ENCODE results near the gene C20orf96.
A peak's percentile ranks its signal among the peaks of the same experiment; 100 is the strongest.

The C20orf96 gene

GRCh38 chr20:311609-312008 lies 21.1 kb upstream of the C20orf96 start:
- no peak for DNase-seq

DNA sequence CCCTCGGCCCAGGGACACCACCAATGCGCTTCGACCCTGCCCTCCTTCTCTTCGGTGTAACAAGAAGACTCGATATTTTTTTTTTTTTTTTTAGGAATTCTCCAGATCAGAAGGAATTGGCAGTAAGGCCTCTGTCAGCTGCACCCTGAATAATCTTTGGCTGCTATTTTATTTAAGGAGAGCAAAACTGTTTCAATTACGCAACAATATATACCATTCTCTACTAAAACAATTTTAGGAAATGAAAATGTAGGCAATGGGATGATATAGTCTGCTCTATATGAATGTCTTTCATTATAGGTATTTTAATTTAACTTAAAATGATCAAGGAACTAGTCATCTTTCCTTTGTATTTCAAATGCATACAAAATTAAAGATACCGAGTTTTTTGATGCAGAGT lies 20.1 kb upstream of the C20orf96 start:
- DNase-seq: no peak

- DNase-seq: peak; percentile 73 to 79
Measured at GRCh38 chr20:309841-310644, 19.5 kb upstream of the C20orf96 start.

DNA sequence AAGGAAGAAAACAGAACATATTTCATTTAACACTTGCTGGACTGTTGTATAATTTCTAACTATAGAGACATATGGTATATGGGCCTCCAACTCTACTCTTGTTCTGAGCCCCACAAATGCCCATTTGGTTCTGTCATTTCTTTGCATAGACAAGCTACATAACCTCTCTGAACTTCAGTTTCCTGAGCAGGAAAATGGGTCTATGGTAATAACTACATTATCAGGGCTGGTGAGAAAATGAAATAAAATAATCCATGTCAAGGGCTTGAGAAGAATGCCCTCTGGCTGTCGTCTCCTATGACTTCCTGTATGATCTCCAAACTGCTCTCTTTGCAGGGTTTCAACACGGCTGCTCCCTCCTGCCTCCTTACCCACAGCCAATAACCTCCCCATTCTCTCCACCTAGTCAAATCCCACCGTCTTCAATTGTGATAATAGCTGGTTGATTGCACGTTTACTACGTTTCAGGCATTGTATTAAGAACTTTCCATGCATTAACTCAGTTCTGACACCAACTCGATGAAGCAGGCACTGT lies 18.8 kb upstream of the C20orf96 start:
- DNase-seq: peak; percentile 13 to 29

- DNase-seq: no peak
Measured at GRCh38 chr20:308427-309038, 18.0 kb upstream of the C20orf96 start.

DNA sequence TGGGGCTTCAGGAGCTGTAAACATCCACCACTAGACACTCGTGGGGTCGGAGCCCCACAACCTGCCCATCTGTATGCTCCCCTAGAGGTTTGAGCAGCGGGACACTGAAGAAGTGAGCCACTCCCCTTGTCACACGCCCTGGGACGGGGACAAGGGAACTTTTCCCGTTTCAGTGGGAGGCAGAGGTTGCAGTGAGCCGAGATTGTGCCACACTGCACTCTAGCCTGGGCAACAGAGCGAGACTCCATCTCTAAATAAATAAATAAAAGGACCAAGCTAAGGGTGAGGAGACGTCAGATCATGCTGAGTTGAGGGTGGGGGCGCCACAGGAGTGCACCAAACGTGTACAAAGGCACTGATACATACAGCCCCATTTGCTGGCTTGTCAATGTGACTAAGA lies 15.2 kb upstream of the C20orf96 start:
- no peak for DNase-seq

DNA sequence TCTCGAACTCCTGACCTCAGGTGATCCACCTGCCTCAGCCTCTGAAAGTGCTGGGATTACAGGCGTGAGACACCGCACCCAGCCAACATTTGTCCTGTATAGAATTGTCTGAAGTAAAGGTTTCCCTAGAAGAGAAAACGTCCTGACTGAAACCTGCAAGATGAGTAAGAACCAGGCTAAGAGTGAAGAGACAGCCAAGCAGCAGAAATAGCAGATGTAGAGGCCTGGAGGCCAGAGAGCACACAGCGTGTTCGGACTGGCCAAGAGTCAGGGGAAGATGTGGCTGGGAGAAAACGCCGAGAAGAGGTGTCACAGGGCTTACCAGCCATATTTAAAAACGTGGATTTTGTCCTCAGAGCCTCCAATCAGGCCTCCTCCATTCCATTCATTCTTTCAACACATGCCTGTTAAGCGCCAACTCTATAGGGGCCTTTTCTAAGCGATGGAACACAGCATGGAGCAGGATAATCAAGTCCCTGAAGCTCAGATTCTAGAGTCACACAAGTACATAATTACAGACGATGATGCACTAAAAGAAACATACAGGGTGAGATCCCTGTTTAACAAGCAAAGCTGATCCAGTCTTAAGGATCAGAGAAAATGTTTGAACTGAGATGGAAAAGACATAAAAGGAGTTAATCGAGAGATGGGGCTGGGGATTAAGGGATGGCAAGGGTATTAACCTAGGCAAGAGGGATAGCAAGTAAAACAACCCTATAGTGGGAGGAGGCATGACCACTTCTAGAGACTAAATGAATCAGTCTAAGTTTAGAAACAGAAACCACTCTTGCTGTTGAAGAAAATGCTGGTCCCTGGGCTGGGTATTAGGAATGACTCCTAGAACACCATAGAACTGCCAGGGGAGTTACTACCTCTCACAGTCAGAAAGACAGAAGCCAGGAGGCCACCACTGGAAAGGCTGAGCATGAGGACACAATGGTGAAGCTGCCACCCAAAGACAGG lies 11.6 kb upstream of the C20orf96 start:
- DNase-seq: no peak

GRCh38 chr20:300345-300990 lies 9.9 kb upstream of the C20orf96 start:
- no peak for DNase-seq

- DNase-seq: no peak
Measured at GRCh38 chr20:298776-299391, 8.3 kb upstream of the C20orf96 start.

DNA sequence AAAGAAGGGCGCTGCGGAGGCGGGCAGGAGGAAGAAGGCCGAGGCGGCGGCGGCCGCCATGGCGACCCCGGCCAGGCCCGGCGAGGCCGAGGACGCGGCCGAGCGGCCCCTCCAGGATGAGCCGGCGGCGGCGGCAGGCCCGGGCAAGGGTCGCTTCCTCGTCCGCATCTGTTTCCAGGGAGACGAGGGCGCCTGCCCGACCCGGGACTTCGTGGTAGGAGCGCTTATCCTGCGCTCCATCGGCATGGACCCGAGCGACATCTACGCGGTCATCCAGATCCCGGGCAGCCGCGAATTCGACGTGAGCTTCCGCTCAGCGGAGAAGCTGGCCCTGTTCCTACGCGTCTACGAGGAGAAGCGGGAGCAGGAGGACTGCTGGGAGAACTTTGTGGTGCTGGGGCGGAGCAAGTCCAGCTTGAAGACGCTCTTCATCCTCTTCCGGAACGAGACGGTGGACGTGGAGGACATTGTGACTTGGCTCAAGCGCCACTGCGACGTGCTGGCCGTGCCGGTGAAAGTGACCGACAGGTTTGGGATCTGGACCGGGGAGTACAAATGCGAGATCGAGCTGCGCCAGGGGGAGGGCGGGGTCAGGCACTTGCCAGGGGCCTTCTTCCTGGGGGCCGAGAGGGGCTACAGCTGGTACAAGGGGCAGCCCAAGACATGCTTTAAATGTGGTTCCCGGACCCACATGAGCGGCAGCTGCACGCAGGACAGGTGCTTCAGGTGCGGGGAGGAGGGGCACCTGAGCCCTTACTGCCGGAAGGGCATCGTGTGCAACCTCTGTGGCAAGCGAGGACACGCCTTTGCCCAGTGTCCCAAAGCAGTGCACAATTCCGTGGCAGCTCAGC lies 7.6 kb upstream of the C20orf96 start:
- DNase-seq: peak; percentile 45 to 53

GRCh38 chr20:297098-297924 lies 6.8 kb upstream of the C20orf96 start, which contains the start of gene ZCCHC3:
Gene ZCCHC3, plus strand, starts transcription at chr20:297570. Its CDS starts 17 bp downstream, at chr20:297587.
- peak; percentile 90 to 93 for DNase-seq

DNA sequence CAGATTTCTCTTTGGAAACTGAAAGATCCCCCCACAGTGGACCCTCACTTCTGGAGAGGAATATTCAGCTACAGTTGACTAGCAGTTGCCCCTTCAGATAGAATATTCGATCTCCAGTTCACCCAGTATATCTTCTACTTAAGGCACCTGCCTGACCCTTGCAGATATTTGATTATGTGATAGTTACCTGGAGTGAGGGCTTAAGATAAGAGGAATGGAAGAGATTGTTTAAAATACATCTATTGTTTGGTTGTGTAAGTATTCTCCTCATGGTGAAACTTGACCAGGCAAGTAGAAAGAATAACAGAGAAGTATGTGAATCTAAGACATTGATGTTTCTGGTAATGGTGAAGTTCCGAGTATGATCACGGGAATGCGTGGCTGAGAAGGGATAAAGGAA lies 5.3 kb upstream of the C20orf96 start:
- no peak for DNase-seq

- DNase-seq: no peak
Measured at GRCh38 chr20:294602-295001, 4.1 kb upstream of the C20orf96 start.

DNA sequence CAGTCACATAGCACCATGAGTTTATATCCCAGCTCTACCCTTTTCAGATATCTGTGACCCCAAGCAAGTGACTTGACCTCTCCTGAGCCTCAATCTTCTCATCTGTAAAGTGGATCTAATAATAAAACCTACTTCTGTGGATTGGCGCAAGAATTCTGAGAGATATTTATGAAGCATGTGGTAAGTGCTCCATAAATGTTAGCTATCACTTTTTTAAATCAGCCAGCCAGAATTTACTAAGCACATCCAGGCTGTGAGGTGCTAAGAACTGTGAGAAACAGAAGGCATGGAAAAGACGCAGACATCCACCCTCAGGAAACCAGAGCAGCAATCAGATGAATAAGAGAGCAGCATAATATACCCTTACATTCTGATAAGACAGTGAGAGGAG lies 862 bp downstream of the C20orf96 start:
- DNase-seq: no peak

DNA sequence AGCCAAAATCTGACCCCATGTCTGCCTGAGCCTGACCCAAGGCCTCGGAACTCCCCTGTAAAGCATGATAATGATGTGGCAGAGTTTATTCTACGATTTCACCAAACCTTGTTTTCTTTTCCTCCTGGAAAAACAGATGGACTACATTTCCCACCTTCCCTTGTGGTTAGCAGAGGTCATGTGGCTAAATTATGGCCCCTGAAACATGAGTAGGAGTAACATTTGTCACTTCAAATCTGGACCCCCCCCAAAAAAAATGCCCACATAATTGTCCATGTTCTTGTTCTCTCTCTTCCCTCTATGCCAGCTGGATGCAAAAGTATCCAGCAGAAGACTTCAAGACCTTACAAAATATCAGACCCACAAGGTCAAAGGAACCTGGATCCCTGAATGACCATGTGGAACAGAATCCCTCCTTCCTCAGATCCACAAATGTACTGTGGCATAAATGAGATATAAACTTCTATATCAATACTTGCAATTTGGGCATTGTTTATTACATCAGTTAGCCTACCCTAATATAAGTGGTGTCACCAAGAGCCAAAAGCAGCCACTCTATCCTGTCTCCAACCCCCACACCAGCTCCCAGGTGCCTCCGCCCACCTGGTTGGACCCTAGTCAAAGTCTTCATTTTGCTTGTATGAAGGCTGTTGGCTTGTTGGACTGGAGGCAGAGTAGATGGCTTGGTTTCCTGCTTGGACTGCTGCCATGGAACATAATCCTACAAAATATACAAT lies 1.4 kb downstream of the C20orf96 start:
- no peak for DNase-seq

- DNase-seq: no peak
Measured at GRCh38 chr20:286508-286907, 4.0 kb downstream of the C20orf96 start.

DNA sequence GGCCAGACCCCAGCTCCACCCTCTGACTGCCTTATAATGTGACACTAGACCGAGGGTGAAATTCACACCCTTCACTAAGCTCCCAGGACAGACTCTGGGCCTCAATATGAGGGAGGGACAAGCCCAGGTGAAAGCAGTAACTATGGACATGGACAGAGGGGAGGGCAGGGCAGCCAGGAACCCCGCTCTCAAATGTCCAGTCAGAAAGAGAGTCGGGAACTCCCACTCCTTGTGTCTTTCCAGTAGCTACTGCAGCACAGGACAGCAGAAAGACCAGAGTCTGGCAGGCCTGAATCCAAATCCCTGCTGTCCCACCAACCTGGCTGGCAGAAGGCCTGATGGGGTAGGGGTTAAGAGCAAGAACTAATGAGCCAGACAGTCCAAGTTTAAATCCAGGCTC lies 6.4 kb downstream of the C20orf96 start:
- DNase-seq: no peak

DNA sequence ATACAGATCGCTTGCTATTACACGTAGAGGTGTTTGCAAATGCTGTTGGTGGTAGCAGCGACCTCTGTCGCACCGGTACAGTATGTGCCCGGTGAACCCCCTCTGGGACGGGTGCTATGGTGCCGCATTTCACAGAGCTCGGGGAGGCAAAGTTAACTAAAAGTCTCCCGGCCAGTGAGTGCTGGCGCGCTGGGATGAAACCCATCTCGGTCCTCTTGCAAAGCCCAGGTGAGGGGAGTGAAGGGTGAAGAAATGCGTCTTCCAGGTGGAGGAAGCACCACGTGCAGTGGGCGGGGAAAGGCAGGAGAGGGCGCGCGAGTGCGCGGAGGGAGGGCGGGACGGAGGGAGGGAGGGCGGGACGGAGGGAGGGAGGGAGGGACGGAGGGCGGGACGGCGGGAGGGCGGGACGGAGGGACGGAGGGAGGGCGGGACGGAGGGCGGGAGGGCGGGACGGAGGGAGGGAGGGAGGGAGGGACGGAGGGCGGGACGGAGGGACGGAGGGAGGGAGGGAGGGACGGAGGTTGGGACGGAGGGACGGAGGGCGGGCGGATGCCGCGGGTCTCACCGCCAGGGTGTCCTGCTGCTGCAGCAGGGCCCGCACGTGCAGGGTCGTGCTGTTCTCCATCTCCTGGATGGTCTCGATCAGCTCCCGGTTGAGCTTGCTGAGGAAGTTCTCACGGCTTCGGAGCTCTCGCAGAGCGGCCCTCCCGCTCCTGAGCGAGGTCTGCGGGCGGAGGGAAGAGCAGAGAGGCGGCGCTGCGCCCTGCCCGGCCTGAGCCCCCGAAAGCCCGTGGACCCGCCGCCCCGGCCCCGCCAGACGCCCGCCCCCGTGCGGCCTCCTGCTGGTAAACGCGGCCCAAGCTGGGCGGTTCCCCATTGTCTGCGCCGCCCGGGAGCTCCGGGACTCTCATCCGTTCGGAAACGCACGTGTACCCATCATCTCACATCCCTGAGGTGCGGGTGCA lies 11.7 kb downstream of the C20orf96 start:
- no peak for DNase-seq

Data from AML-193 (cell line).